ENCODE data around the gene TAF12.
"Not testable (repeated sequence)": the region's sequence is repeated elsewhere in the genome, so short reads cannot be mapped to it uniquely, and the experiment has no call there.

DNA sequence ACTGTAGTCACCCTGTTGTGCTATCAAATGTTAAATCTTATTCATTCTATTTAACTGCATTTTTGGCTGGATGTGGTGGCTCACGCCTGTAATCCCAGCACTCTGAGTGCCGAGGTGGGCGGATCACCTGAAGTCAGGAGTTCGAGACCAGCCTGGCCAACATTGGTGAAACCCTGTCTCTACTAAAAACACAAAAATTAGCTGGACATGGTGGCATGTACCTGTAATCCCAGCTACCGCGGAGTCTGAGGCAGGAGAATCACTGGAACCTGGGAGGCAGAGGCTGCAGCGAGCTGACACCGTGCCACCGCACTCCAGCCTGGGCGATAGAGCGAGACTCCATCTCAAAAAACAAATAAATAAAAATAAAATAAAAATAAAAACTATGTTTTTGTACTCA is 46.6 kb downstream of the TAF12 start:
- TF ChIP-seq, protein P1, sequence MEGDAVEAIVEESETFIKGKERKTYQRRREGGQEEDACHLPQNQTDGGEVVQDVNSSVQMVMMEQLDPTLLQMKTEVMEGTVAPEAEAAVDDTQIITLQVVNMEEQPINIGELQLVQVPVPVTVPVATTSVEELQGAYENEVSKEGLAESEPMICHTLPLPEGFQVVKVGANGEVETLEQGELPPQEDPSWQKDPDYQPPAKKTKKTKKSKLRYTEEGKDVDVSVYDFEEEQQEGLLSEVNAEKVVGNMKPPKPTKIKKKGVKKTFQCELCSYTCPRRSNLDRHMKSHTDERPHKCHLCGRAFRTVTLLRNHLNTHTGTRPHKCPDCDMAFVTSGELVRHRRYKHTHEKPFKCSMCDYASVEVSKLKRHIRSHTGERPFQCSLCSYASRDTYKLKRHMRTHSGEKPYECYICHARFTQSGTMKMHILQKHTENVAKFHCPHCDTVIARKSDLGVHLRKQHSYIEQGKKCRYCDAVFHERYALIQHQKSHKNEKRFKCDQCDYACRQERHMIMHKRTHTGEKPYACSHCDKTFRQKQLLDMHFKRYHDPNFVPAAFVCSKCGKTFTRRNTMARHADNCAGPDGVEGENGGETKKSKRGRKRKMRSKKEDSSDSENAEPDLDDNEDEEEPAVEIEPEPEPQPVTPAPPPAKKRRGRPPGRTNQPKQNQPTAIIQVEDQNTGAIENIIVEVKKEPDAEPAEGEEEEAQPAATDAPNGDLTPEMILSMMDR (IDR thresholded peaks at IDR 0.05): not testable (repeated sequence)
- TF ChIP-seq POLR2A (IDR thresholded peaks at IDR 0.05): not testable (repeated sequence)
